Anterior cingulate cortex (tissue), 58 donors: ENCODE results near the gene CRACDL.

Source experiments
- DNase-seq, 58 donors: peaks; one replicate each; lab custom pipeline; 2025; lab: John Stamatoyannopoulos, UW

The CRACDL gene

DNA sequence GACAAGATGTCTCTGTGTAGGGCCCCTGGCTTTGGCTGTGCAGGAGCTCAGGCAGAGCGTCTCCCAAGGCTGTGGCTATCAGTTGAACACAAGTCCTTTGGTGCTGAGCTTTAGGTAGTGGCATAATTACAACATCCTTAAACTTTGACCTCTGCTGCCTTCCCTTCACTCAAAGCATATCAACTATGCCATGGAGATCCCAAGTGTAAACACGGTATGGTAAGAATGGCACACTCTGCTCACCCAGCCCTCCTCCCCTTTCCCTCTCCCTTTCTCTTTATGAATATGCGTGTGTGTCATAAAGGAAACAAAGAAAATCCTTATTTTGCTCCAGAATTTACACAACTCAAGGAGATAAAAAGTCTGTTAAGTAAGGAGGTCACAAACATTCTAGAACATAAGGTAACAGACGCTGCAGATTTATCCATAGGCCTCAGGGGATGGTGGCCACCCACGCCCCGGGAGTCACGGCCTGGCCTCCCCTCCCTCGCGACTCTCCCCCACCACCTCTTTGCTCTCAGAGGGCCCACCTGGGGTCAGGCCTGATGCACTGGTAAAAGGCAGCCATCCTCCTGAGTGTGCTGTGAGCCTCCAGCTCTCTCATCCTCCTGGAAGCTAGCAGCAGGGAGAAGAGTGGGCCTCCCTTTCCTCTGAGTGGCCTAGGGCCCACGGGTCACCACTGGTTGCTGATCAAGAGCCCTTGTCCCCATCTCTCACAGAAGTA, 67.3 kb downstream of the CRACDL start:
- DNase-seq: no peak

DNA sequence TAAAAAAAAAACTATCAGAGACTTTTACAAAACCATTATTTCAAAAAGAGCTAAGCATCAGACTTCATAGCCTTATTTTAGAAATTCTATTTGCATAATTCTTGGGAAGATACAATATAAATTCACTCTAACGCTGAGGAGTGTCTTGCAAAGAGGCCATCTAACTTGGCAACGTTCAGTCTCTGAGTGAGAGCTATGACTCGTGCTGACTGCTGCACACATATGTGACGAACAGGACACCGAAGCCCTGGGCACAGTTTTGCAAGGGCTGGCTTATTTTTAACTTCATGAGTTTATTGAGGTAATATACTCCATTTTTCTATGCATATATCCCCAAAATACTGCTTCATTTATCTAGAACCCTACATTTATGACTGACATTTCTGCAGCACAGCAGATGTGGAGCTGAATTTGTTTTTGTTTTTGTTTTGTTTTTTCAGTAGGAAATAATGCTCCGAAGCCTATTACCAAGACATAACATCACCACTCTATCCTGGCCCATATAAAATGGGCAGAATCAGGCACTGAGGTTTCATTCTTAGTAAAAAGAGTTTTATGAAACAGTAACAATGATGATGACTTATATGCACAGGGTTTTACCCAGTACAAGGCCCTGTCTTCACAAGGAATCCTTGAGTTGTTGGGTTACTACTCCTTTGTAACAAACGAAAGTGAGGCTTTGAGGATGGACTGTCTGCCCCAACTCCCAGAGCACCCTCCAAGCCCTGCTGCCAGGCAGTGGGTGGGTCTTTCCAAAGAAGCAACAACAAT, 68.3 kb downstream of the CRACDL start:
- DNase-seq: peak in 2 of 58 donors; percentile 19 to 22

DNA sequence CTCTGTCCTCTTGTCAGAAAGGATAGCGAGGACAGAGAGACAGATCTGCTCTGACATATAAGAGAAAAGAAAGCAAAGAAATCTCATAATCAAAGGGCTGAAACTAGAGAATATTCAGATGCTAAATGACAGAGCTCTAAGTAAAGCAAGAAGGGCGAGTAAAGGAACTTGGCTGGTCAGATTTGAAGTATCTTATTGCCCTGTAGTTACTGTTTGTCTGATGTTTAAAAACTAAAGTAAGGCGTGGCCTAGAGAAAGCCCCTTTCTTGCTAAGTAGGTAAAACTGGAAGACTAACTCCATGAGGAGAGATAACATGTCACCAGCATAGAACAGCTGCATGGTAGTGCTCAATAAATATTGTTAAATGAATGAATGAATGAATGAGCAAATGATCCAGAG, 70.0 kb downstream of the CRACDL start:
- no peak for DNase-seq

DNA sequence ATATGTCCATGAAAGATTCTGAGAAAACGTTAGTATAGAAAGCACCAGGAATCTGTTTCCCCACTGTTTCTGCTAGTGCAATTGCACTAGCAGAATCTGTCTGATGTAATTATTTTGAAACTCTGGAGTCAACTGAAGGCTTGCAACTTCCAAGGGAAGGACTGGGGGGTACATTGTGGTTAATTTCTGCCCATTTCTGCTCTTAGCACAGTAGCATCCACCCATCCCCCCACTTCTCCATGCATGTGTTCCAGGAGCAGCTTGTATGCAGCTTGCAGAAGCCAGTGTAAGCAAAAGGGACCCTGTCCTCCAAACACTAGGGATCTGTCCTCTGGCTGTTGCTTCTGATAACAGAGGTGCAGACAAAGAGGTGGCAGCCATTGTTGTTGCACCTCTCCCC, 74.4 kb downstream of the CRACDL start:
- DNase-seq: no peak

DNA sequence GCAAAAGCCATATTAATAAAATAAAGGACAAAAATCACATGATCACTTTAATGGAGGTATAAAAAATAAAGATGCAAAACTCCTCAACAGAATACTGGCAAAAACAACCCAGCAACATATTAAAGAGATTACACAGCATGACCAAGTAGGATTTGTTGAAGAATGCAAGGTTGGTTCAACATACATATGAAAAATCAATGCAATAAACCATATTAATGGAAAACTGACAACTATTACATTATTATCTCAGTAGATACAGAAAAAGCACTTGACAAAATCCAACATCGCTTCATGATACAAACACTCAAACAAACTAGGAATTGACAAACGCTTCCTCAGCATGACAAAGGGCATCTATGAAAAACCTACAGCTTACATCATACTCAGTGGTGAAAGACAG, 76.7 kb downstream of the CRACDL start:
- no peak for DNase-seq

DNA sequence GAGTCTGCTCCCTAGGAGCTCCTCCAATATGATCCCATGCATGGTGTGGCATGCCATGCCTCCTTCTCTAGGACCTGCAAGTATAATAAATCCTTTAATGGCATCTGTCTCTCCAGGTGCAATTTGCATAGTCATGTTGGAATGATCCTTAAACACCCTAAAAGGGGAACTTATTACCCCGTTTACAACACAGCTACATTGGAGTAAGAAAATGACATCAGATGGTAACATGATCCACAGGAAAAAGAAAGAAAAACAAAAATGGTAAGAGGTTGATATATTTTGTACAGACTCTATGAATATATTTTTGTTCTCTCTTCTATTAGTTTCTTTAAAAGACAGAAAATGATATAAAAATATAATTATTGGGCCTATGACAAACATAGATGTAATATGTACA, 79.0 kb downstream of the CRACDL start:
- no peak for DNase-seq

DNA sequence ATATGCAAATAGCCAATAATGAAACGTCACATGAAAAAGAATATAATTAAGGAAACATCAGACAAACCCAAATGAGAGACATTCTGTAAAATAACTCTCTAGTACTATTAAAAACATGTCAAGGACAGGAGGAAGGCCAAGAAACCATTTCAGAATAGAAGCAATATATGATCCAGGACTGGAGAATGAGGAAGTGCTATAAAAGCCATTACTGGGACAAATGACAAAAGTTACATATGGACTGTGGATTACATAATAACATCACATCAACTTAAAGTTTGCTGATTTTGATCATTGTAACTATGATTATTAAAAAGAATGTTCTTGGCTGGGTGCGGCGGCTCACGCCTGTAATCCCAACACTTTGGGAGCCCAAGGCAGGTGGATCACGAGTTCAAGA, 81.3 kb downstream of the CRACDL start:
- DNase-seq: no peak

DNA sequence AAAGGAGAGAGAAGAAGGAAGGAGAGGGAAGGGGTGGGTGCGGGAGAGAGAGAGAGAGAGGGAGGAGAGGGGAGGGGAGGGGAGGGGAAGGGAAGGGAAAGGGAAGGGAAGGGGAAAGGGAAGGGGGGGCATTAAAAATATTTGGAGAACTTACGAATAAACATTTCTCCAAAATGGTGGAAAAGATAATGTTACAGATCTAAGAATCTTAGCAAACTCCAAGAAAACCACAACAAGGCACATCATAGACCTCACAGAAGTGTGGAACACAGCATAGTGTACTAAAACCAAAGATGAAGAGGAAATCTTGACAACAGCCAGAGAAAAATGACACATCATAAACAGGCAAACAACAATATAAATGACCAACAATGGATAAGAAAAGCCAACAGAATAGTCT, 83.1 kb downstream of the CRACDL start:
- DNase-seq: no peak

DNA sequence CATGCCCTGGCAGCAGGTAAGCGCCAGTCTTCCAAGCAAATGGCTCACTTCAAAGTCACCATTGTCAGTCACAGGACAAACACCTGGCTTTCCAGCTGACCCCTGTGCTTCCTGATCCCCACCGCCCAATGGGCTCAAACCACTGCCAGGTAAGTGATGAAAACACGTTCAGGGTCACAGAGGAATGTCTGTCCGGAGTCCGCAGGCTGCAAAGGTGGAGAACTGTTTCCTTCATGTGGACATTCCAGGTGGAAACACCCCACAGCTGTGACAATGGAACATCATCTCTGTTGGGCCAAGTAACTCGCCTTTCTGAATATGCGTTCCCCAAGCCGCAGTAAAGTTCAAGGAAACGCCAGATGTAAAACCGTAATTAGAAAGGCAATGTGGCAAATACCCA, 86.0 kb downstream of the CRACDL start:
- no peak for DNase-seq

DNA sequence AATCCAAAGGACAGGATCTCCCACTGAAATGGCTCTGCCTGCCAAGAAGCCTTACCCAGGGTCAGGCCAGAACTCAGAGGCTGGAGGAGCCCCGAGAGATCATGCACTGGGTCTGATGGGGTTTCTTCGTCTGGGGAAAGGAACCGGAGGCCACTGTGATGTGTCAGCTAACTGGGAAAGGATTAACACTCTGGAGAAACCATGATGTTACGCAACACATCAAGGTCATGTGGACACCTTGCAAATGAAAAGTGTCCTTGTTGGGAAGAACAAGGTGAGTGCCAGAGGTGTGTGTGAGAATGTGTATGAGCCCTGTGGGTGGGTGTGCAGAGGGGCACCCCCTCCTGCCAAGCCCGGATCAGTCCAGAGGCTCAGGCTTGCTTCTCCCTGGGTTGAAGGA, 86.9 kb downstream of the CRACDL start:
- no peak for DNase-seq

DNA sequence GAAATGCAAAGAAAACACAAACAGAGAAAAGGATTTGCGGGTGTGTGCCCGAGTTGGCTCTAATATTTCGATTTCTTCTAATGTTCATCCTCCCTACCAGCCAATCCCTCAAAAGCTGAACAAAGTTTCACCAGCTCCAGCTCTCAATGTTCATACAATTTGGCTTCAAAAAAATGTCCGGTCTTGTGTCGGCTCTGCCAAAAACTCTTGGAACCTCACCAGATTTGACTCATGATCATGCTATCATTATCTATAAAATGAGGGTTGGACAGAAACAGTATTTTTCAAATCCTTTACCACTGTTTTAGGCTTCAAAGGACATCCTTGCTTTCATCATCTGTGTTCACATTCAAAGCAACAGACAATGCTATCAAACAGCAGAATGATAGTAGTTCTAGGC, 88.2 kb downstream of the CRACDL start:
- DNase-seq: no peak

DNA sequence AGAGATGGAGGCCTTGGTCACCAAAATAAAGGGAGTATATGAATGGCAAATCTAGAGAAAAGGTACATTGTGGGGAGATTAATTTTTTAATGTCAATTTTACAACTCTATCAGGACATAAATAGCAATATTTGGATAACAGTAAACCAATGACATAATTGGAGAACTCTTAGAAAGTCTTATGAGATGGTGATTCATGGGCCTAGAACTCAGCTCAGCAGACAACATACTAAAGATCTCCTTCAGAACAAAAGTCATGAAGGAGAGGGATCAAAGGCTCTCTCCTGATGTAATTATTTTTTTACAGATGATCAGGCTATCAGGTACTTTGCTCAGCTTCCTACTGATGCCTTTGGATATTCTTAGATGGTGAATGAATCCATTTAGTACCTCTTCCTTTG, 90.0 kb downstream of the CRACDL start:
- no peak for DNase-seq

DNA sequence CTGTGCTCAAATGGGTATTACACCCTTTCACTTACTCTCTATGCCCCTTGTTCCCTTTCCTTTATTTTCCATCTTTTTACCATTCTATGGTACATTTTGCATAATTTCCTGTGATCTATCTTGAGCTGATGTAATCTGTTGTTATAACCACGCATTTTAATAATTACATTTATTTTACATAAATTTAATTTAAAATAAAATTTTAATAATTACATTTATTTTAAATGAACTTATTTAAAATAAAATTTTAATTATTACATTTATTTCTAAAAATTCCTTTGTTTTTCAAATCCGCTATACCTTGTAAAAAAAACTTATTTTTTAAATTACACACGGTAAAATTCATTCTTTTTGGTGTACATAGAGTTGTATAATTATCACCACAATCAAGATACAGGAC, 93.9 kb downstream of the CRACDL start:
- no peak for DNase-seq

DNA sequence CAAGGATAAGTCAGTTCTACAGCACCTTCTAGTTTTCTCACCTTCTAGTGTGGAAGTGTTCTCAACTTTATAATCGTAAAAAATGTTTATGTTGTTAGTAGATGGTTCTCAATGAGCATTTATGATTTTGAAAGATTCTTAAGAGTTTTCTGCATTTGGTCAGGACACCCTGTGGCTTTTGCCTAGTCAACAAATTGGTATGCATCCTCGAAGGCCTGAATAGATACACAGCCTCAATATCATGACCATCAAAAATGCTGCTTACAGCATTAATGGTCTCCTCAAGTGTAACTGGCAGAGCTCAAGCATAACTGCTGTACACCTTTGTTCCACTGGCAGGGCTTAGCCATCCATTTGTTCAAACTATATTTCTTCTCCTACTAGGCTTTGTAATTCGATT, 96.7 kb downstream of the CRACDL start:
- DNase-seq: no peak

DNA sequence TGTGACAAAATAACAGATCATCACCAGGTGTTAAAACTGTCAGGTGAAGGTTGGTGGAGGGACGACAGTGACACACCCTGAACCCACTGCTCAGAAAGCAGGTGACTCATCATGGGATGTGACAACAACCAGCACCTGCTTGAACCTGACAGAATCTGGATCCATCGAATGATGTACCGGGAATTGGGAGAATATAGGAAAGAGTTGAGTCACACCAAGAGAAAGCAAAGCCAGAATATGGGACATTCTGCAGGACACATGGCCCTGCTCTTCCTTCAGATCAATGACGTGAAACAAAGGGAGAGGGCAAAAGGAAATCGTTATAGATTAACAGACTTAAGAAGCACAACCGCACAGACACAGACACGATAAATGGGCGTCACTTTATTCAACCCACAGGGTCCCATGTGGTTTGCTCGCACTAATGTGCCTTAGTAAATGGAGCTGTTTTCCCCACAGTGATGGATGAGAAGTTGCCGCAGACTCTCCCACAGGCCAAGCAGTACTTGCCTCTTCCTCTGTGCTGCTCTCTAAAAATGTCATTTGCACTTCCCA, 100.1 kb downstream of the CRACDL start:
- peak in 1 of 58 donors; percentile 21 for DNase-seq

DNA sequence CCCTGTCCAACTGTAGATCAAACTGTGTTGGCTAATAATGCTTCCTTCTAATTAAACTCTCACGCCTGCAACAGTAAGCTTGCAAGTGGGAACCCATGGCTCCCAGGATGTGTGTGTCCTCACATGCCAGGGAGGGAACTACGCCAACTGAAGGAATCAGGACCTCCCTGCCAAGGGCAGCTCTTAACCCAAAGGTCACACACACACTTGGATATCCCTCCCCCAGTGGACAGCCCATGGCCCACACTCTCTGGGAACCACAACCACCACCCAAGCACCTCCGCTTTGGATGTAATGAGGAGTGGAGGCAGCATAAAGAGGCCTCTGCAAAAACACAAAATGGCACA, 102.1 kb downstream of the CRACDL start:
- DNase-seq: no peak

DNA sequence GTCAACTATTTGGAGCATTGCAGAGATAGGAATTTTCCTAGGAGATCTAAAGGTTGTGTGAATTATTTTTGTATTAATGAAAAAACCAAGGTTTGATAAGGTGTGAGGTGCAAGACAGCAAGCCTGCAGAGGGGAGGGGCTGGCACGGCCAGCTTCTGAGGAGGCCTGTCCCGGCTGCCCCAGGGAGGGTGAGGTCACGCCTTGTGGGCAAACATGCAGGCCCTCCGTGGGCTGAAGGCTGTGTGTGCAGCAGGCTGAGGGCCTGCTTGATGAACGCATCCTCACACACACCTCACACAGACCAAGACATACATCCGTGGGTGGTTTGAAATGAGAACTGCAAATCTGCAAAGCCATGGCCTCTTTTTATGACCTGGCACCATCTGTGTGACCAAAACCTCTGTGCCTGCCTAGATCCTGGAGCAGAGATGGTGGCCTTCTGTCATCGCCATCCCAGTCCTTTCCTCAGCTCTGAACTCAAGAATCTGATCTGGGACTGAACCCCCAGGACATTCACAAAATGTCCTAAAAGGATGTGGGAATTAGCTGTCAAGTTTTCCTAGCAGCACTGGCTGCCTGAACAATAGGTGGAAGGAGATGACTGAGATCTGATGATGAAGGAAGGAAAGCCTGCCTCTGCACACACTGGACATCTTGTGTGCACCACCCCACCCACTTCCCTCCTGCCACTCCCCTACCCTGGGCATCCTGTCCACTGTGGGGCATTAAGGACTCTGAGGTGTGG, 102.7 kb downstream of the CRACDL start:
- no peak for DNase-seq

DNA sequence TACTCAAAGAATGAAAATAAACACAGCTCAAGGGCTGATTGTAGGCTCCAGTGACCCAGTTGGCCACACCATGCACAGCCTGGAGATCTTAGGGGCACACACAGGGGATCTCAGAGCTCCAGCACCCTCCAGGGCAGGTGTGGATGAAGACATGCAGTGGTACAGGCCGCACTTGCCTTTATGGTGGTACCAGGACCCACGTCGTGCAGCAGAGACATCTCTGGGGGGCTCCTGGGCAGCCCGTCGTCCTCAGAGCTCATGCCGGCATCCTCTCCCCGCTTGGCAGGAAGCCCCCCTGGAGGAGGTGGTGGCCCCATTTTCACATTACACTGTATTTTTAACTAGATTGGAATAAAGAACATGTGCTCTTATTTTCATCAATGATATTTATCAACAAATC, 103.9 kb downstream of the CRACDL start:
- DNase-seq: no peak

DNA sequence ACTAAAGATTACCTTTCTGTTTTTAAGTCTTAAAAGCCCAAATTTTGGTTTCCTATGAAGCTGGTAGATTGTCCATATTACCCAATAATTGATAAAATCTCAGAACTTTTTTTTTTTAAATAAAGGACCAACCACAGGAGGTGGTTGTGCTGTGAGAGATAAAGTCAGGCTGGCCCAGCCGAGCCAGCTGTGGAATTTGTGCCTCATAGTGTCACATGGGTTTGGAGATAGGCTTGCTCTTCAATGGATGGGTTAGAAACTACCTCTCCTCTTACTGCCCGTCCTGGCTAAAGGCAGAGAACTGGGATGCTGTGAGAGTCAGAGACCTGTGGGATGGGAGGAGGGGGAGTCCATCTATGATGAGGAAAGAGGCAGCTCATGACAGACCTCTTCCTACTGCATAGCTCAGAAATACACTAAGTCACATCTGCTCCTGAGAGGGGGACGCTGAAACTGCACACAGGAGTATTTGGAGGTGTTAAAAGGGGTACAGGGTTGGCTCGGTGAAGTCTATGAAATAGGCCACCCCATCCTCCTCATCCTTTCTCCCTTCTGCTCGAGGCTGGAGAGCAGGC, 105.4 kb downstream of the CRACDL start:
- no peak for DNase-seq

DNA sequence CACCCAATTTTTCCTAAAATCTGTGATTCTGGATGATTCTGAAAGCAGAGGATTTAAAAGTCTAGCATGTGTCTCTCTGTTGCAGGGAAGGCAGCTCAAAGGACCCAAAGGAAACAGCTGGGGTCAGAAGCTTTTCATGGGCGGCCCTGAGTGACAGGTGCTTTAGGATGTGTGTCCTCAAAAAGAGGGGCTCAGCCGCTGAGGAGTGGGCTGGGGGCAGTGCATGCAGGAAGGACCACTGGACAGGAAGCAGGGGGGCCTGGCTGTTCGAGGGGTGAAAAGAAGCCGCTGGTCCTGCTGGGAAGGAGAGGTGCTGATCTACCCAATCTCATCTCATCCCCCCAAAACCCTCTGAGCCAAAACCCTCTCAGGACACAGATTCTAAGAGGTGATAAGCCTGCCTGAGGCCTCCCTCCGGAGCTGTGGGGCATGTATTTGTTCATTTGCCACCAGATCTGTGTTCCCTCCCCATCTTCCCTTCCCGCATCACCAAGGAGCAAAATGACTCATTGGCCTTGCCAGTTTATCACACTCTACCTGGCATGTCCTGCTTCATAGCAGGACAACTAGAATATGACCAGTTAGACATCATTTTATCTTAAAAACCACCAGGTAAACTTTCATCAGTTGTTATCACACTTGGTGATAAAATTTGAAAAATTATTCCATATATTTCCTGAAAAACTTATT, 106.3 kb downstream of the CRACDL start:
- no peak for DNase-seq
